GM23338 (cell line): Measurements from ENCODE around the gene RAPGEF5. TPM values are rescaled to one million over a fixed set of nuclear protein-coding genes. Genes with fewer than 3 reads are reported as not detected.

Experiments
- ATAC-seq: fragments of 200-7000 bp; cut with Tn5 transposase; 3 replicates; pipeline ENCODE4 v1.9.1; 2020
- DNase-seq: peaks from one replicate; pipeline ENCODE4 v3.0.0-alpha.2; 2015; ENCODE audit warnings: low spot score
- H2AFZ ChIP-seq: fragments of 200-600 bp; sonication (generic); 2 replicates; pipeline ENCODE4 v1.8.0; 2016; ENCODE audit warnings: antibody characterized with exemption, mild to moderate bottlenecking, moderate library complexity
- H3F3A ChIP-seq: fragments of 200-600 bp; sonication (generic); replicated peaks from 2 replicates; pipeline ENCODE4 v1.8.0; 2017; ENCODE audit warnings: antibody characterized with exemption, mixed run types, low read depth
- H3K27ac ChIP-seq: fragments of 200-600 bp; sonication (generic); 2 replicates; pipeline ENCODE4 v1.6.1; 2016; ENCODE audit warnings: low read depth
- H3K27me3 ChIP-seq: fragments of 200-600 bp; sonication (generic); 2 replicates; pipeline ENCODE4 v1.8.0; 2016; ENCODE audit warnings: mild to moderate bottlenecking, mixed run types, moderate library complexity; ENCODE audit not compliant: insufficient read depth
- H3K36me3 ChIP-seq: fragments of 200-600 bp; sonication (generic); 2 replicates; pipeline ENCODE4 v1.8.0; 2016; ENCODE audit warnings: mild to moderate bottlenecking; ENCODE audit not compliant: insufficient read depth
- H3K4me1 ChIP-seq: fragments of 200-600 bp; sonication (generic); 2 replicates; pipeline ENCODE4 v1.8.0; 2016; ENCODE audit warnings: mild to moderate bottlenecking, moderate library complexity; ENCODE audit not compliant: insufficient read depth
- H3K4me2 ChIP-seq: fragments of 200-600 bp; sonication (generic); 2 replicates; pipeline ENCODE4 v1.7.1; 2017; ENCODE audit warnings: mixed run types
- H3K4me3 ChIP-seq: fragments of 200-600 bp; sonication (generic); 2 replicates; pipeline ENCODE4 v1.6.1; 2016; ENCODE audit warnings: mixed run types
- H3K79me2 ChIP-seq: fragments of 200-600 bp; sonication (generic); replicated peaks from 2 replicates; pipeline ENCODE4 v1.8.0; 2017; ENCODE audit warnings: mild to moderate bottlenecking; ENCODE audit not compliant: insufficient read depth
- H3K9me2 ChIP-seq: fragments of 200-600 bp; sonication (generic); 2 replicates; pipeline ENCODE4 v1.8.0; 2017; ENCODE audit not compliant: insufficient read depth
- H4K20me1 ChIP-seq: fragments of 200-600 bp; sonication (generic); replicated peaks from 2 replicates; pipeline ENCODE4 v1.8.0; 2017; ENCODE audit warnings: mild to moderate bottlenecking; ENCODE audit not compliant: insufficient read depth
- H3K27ac Mint-ChIP-seq: 2 replicates; pipeline ENCODE4 v1.8.0; 2020; ENCODE audit warnings: inconsistent platforms, mild to moderate bottlenecking, moderate library complexity, mixed read lengths
- H3K27me3 Mint-ChIP-seq: 3 replicates; pipeline ENCODE4 v1.8.0; 2022; ENCODE audit warnings: low read depth, mild to moderate bottlenecking, moderate library complexity, mixed read lengths, inconsistent platforms; ENCODE audit not compliant: insufficient read depth, poor library complexity
- H3K36me3 Mint-ChIP-seq: 3 replicates; pipeline ENCODE4 v1.8.0; 2021; ENCODE audit warnings: low read depth, mild to moderate bottlenecking, inconsistent platforms, moderate library complexity, mixed read lengths
- H3K4me1 Mint-ChIP-seq: 3 replicates; pipeline ENCODE4 v1.8.0; 2020; ENCODE audit warnings: mild to moderate bottlenecking, inconsistent platforms, mixed read lengths
- H3K4me3 Mint-ChIP-seq: 3 replicates; pipeline ENCODE4 v1.8.0; 2021; ENCODE audit warnings: moderate library complexity, mild to moderate bottlenecking, inconsistent platforms, mixed read lengths
- H3K9me3 Mint-ChIP-seq: 3 replicates; pipeline ENCODE4 v1.8.0; 2020; ENCODE audit warnings: moderate library complexity, mild to moderate bottlenecking, inconsistent platforms, mixed read lengths
- ETS1 ChIP-seq: IDR thresholded peaks from 2 replicates; pipeline ENCODE4 v1.6.1; 2016; ENCODE audit warnings: antibody characterized with exemption
- EZH2phosphoT487 ChIP-seq: fragments of 200-600 bp; sonication (generic); IDR thresholded peaks from one replicate; pipeline ENCODE4 v1.8.1; 2018; ENCODE audit warnings: antibody characterized with exemption; ENCODE audit not compliant: unreplicated experiment
- JUNB ChIP-seq: IDR thresholded peaks from one replicate; pipeline ENCODE4 v1.6.1; 2016; ENCODE audit warnings: antibody characterized with exemption; ENCODE audit not compliant: unreplicated experiment
- NANOG ChIP-seq: IDR thresholded peaks from 2 replicates; pipeline ENCODE4 v1.6.1; 2016; ENCODE audit warnings: antibody characterized with exemption, borderline replicate concordance
- REST ChIP-seq: IDR thresholded peaks from one replicate; pipeline ENCODE4 v1.6.1; 2018; ENCODE audit warnings: antibody characterized with exemption; ENCODE audit not compliant: unreplicated experiment
- STAT1 ChIP-seq: IDR thresholded peaks from one replicate; pipeline ENCODE4 v1.6.1; 2016; ENCODE audit warnings: antibody characterized with exemption; ENCODE audit not compliant: unreplicated experiment
- ZNF114 ChIP-seq: fragments of 250-450 bp; sonication (Bioruptor Pico); IDR thresholded peaks from 2 replicates; pipeline ENCODE4 v1.5.0; 2020; ENCODE audit warnings: mild to moderate bottlenecking, moderate library complexity
- ZNF331 ChIP-seq: fragments of 250-450 bp; sonication (Bioruptor Pico); IDR thresholded peaks from 2 replicates; pipeline ENCODE4 v1.5.0; 2020; ENCODE audit warnings: low read depth, mild to moderate bottlenecking, moderate library complexity
- ZNF462 ChIP-seq: fragments of 250-450 bp; sonication (Bioruptor Pico); IDR thresholded peaks from 2 replicates; pipeline ENCODE4 v1.5.0; 2020; ENCODE audit warnings: mild to moderate bottlenecking, moderate library complexity
- polyA plus RNA-seq: library from polyadenylated mRNA; unstranded; fragments of >200 nt; fragmentation: Nextera tagmentation; extraction: Ambion mirVana; gene quantifications from 2 replicates; pipeline ENCODE4 v1.2.1, GENCODE V29; 2016
- total RNA-seq: library from RNA; depleted of rRNA; stranded (reverse); fragments of >200 nt; shearing (Covaris generic); gene quantifications from 2 replicates; pipeline ENCODE4 v1.2.3, GENCODE V29; 2014

The RAPGEF5 gene
- total and polyA plus RNA-seq, 2 experiments from 2014 or later: 6.3 to 13.1 TPM

- peaks cover 19% of the 10 kb centered on the region for H3K4me1 ChIP-seq
- peak; percentile 13; the same call in 1 of the 3 replicates for ATAC-seq
- no peaks in the 10 kb centered on the region for H3K79me2 ChIP-seq
- no peak overlapping the region for H3K4me3 ChIP-seq
- H3K27ac Mint-ChIP-seq: 0 out of 2 replicates have a peak overlapping the region, but pooled peaks have one; percentile 39
- no peaks in the 10 kb centered on the region for H4K20me1 ChIP-seq
- H3K27me3 ChIP-seq: no peaks in the 10 kb centered on the region
- no peak for TF ChIP-seq ETS1
- no peak for TF ChIP-seq STAT1
- TF ChIP-seq NANOG: no peak
- no peak for TF ChIP-seq REST
- no peak for TF ChIP-seq JUNB
- no peak for TF ChIP-seq ZNF462
- no peak for TF ChIP-seq EZH2phosphoT487
- TF ChIP-seq ZNF114 (CRISPR knock-in tag): no peak
- TF ChIP-seq ZNF331 (CRISPR knock-in tag): no peak
- no peaks in the 10 kb centered on the region; the same call in 1 of the 2 replicates for H3K9me2 ChIP-seq
- H3K4me3 Mint-ChIP-seq: no peak overlapping the region
- H3K36me3 Mint-ChIP-seq: peaks cover 35% of the 10 kb centered on the region
- H3K4me1 Mint-ChIP-seq: peaks cover 40% of the 10 kb centered on the region
- H2AFZ ChIP-seq: no peak overlapping the region
- no peaks in the 10 kb centered on the region for H3K36me3 ChIP-seq
- H3K4me2 ChIP-seq: no peak overlapping the region
- H3K27me3 Mint-ChIP-seq: no peaks in the 10 kb centered on the region
- H3K27ac ChIP-seq: no peak overlapping the region
- no peak for DNase-seq
- no peaks in the 10 kb centered on the region for H3F3A ChIP-seq
- H3K9me3 Mint-ChIP-seq: no peaks in the 10 kb centered on the region
Observed at GRCh38 chr7:22138886-22139285, 218.1 kb downstream of the RAPGEF5 start.
